ENCODE results near the gene ZFP36L1. TPM values are rescaled to one million over a fixed set of nuclear protein-coding genes. Genes with fewer than 3 reads are reported as not detected.
A peak's percentile ranks its signal among the peaks of the same experiment; 100 is the strongest.

Gene ZFP36L1
- total RNA-seq, 2 donors from 2014 or later, result 66.6 to 276 TPM

DNA sequence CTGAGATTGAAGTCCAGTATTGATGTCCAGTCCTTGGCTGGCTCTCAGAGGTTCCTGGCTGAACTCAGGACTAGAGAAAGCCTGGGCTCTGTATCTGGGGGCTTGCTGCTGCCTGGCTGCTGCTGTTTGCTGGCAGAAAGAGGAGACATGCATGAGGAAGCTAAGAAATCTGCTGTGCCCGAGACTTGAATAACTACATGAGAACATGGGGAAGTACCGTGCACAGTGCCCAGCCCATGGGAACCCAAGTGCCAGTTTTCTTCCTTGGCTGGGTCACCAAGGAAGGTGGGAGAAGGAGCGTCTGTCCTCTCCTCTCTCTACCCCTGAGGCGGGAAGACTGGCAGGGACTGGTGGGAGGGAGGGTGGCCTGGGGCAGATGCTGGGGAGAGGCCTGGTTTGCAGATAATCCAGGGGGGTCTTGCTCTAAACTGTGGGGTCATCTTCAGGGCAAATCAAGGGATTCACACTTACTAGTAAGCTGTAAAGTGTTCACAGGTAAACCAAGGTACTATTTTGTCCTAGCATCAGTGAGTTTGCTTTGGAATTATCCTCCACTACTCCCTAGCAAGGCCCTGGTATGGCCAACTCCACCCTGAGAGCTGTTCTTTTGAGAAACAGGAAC, 13.8 kb upstream of the ZFP36L1 start:
- TF ChIP-seq, protein P1, sequence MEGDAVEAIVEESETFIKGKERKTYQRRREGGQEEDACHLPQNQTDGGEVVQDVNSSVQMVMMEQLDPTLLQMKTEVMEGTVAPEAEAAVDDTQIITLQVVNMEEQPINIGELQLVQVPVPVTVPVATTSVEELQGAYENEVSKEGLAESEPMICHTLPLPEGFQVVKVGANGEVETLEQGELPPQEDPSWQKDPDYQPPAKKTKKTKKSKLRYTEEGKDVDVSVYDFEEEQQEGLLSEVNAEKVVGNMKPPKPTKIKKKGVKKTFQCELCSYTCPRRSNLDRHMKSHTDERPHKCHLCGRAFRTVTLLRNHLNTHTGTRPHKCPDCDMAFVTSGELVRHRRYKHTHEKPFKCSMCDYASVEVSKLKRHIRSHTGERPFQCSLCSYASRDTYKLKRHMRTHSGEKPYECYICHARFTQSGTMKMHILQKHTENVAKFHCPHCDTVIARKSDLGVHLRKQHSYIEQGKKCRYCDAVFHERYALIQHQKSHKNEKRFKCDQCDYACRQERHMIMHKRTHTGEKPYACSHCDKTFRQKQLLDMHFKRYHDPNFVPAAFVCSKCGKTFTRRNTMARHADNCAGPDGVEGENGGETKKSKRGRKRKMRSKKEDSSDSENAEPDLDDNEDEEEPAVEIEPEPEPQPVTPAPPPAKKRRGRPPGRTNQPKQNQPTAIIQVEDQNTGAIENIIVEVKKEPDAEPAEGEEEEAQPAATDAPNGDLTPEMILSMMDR (IDR thresholded peaks at IDR 0.05), result no peak
- DNase-seq (ENCODE audit: low spot score), result no peak
- H3K27ac ChIP-seq, result peak overlapping the region; percentile 64 to 75
- H3K36me3 ChIP-seq, result no peaks in the 10 kb centered on the region
- H3K4me3 ChIP-seq, result no peak overlapping the region
- no peaks in the 10 kb centered on the region for H3K27me3 ChIP-seq
- peaks cover 0 to 2% of the 10 kb centered on the region in 2 donors for H3K9me3 ChIP-seq
- peaks cover 0 to 25% of the 10 kb centered on the region in 2 donors for H3K4me1 ChIP-seq

DNA sequence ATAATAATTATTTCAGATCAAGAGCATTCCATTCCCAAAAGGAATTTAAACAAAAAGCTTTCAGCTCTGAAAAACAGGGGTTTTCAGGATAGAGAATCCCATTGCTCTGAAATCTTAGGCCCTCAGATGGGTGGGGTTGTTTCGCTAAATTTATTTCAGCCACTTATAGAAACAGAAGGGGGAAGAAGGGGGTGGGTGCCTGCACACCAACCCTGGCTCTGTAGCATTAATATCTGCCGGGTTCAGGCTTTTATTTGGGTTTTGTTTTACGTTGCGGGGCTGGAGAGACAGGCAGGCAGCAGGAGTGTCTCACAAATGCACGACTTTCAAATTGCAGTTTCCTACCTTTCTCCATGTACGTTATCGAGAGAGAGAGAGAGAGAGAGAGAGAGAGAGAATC, 12.5 kb upstream of the ZFP36L1 start:
- H3K27ac ChIP-seq, result no peak overlapping the region
- TF ChIP-seq, protein P1 (IDR thresholded peaks at IDR 0.05), result no peak
- no peaks in the 10 kb centered on the region for H3K27me3 ChIP-seq
- no peak for DNase-seq (ENCODE audit: low spot score)
- H3K4me1 ChIP-seq, result peaks cover 0 to 25% of the 10 kb centered on the region in 2 donors
- H3K4me3 ChIP-seq, result no peak overlapping the region
- H3K36me3 ChIP-seq, result no peaks in the 10 kb centered on the region
- H3K9me3 ChIP-seq, result peaks cover 0 to 7% of the 10 kb centered on the region in 2 donors

DNA sequence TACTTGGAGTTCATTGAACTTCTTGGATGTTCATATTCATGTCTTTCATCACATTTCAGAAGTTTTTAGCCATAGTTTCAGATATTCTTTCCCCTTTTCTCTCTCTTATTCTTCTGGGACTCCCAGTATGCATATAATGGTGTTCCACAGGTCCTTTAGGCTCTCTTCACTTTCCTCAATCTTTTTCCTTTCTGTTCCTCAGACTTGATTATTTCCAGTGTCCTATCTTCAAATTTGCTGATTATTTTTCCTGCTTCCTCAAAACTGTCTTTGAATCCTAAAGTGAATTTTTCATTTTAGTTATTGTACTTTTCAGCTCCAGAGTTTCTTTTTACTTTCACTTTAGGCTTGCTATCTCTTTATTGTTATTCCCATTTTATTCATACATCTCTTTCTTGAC, 8.8 kb upstream of the ZFP36L1 start:
- Histone ChIP-seq H3K27me3 (no peaks in the 10 kb centered on the region), H3K4me3 (no peak overlapping the region), H3K36me3 (no peaks in the 10 kb centered on the region), H3K27ac (no peak overlapping the region), H3K9me3 (peaks cover 0 to 7% of the 10 kb centered on the region in 2 donors), H3K4me1 (peaks cover 0 to 10% of the 10 kb centered on the region in 2 donors)
- TF ChIP-seq, protein P1 (IDR thresholded peaks at IDR 0.05), result no peak
- no peak for DNase-seq (ENCODE audit: low spot score)

DNA sequence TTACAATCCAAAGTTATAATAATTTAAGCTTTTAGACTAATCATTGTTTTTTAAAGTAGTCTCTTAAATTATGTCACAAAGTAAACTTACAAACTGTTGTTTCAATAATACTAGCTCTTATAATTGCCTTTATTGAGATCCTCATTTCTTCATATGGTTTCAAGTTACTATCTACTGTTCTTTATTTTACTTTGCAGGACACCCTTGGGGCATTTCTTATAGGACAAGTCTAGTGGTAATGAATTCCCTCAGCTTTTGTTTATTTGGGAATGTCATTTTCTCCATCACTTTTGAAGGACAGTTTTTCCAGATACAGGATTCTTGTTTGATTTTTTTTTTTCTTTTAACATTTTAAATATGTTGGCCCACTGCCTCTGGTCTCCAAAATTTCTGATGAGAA, 8.1 kb upstream of the ZFP36L1 start:
- Histone ChIP-seq H3K4me1 (peaks cover 0 to 11% of the 10 kb centered on the region in 2 donors), H3K27ac (no peak overlapping the region), H3K4me3 (no peak overlapping the region), H3K36me3 (no peaks in the 10 kb centered on the region), H3K9me3 (peaks cover 0 to 7% of the 10 kb centered on the region in 2 donors), H3K27me3 (no peaks in the 10 kb centered on the region)
- TF ChIP-seq, protein P1 (IDR thresholded peaks at IDR 0.05), result no peak
- no peak for DNase-seq (ENCODE audit: low spot score)

DNA sequence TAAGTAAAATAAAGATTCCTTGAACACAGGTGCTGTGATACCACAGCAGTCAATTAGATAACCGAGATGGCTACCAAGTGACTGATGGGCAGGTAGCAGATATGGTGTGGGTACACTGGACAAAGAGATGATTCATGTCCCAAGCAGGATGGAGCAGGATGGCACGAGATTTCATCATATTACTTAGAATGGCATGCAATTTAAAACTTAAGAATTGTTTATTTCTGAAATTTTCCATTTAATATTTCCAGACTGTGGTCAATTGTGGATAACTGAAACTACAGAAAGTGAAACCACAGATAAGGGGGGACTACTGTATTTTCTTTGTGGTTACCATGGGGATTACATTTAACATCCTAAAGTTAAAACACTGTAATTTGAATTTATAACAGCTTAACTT, 7.5 kb upstream of the ZFP36L1 start:
- H3K36me3 ChIP-seq, result no peaks in the 10 kb centered on the region
- peaks cover 0 to 7% of the 10 kb centered on the region in 2 donors for H3K9me3 ChIP-seq
- TF ChIP-seq, protein P1 (IDR thresholded peaks at IDR 0.05), result no peak
- DNase-seq (ENCODE audit: low spot score), result no peak
- no peaks in the 10 kb centered on the region for H3K27me3 ChIP-seq
- no peak overlapping the region for H3K27ac ChIP-seq
- H3K4me1 ChIP-seq, result peaks cover 0 to 11% of the 10 kb centered on the region in 2 donors
- H3K4me3 ChIP-seq, result no peak overlapping the region

DNA sequence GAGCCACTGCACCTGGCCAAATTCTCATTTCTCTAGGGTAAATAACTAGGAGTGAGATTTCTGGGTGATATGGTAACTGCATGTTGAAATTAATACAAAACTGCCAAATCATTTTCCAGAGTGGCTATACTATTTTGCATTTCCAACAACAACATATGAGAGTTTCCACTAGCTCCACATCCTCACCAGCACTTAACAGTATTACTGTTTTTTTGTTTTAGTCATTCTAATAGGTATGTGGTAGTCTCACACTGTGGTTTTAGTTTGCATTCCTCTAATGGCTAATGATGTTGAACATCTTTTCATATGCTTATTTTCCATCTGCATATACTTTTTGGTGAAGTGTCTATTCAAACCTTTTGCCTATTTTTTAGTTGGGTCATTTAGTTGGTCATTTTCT, 5.8 kb upstream of the ZFP36L1 start:
- Histone ChIP-seq H3K27ac (no peak overlapping the region), H3K4me3 (no peak overlapping the region), H3K4me1 (peaks cover 0 to 14% of the 10 kb centered on the region in 2 donors), H3K9me3 (peaks cover 0 to 7% of the 10 kb centered on the region in 2 donors), H3K36me3 (no peaks in the 10 kb centered on the region), H3K27me3 (no peaks in the 10 kb centered on the region)
- DNase-seq (ENCODE audit: low spot score), result no peak
- TF ChIP-seq, protein P1 (IDR thresholded peaks at IDR 0.05), result no peak
